HG03571 (cell line): ENCODE measurements around the gene CDK5R2.
"Not testable (repeated sequence)": the region's sequence is repeated elsewhere in the genome, so short reads cannot be mapped to it uniquely, and the experiment has no call there.

Experiments used
- ATAC-seq: cut with Tn5 transposase; IDR thresholded peaks from one replicate; pipeline ENCODE4 v1.9.1; 2021; ENCODE audit not compliant: unreplicated experiment

CDK5R2 gene

DNA sequence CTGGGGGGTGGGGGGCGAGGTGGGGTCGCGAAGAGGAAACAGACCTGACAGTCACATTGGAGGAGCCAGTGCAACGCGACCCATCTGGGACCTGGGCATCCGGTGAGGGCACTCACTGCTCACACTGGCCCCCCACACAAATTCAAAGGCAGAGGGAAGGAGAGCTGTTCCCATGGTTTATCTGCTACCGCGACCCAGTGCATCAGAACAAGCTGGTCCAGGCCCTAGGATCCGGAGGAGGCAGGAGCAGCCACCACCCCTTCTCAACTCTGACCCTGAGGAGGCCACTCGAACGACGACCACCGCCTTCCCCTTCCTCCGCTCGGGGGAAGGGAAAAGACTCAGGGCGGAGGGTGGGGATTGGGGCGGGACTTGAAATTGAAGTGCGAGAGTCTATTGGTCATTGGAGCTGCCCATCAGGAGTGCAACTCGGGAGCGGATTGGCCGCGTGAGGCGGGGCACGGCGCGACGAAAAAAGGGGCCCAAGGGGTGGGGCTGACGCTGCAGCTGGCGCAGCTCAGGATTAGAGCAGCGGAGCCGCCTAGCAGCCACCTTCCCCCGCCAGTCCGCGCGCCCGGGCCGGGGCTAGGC is at the start of gene CDK5R2:
Gene CDK5R2, plus strand, starts transcription at position 526 of the 591 bp plus-strand sequence. CDS start 155 bp downstream, outside the sequence.
- ATAC-seq: peak; percentile 91

DNA sequence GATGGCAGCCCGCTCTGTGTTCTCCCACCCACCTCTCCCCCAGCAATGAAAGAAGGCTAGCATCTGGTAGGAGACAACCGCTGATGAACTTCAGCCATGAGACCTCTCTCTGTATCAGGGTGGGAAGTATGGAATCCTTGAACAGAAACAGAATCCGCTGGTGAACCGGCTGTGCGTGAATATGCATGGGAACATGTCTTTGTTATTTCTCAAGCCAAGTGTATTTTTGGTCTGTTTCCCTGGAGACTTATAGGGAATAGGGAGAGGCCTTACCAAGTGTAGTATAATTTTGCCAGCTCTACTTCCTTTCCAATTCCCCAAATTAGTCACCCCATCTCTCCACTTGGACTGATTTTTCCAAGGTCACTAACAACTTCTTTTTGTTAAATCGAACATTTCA is 48.7 kb upstream of the CDK5R2 start:
- no peak for ATAC-seq

DNA sequence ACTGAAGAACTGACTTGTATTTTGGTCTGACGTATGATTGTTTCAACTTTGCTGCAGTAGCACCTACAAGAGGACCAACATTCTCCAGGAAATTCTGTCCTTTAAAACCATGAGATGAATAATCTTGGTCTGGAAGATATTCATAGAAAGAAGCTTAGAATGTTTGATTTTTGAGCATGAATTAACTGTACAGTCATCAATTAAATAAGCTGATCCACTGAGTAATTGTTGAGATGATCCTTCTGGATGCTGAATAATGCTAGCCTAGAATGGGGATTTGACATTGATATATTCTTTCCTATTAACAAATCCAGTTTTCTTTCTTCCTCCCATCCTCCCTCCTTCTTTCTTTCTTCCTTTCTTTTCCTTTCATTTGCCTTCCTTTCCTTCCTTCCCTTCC is 39.0 kb upstream of the CDK5R2 start:
- no peak for ATAC-seq

DNA sequence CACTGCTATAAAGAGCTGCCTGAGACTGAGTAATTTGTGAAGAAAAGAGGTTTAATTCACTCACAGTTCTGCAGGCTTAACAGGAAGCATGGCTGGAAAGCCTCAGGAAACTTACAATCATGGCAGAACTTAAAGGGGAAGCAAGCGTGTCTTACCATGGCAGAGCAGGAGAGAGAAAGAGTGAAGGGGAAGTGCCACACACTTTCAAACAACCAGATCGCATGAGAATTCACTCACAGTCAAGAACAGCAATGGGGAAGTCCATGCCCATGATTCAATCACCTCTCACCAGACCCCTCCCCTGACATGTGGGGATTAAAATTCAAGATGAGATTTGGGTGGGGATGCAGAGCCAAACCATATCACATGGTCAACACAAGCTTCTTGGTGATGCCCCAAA is 34.7 kb upstream of the CDK5R2 start:
- no peak for ATAC-seq

DNA sequence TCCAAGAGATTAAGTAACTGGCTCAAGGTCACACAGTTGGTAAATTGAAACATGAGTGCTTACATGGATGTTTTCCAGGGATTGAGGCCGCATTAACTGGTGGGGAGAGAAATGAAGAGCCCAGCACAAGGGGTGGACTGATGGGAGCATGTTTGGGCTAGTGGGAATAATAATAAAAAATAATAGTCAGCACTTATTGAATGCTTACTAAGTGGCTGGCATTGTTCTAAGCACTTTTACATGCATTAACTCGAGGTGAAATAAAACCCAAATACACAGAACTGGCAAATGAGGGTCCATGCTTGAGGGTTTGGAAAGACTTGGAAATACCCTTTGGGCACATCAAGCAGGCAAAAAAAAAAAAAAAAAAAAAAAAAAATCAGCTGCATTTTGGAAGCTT is 34.0 kb upstream of the CDK5R2 start:
- ATAC-seq: no peak

DNA sequence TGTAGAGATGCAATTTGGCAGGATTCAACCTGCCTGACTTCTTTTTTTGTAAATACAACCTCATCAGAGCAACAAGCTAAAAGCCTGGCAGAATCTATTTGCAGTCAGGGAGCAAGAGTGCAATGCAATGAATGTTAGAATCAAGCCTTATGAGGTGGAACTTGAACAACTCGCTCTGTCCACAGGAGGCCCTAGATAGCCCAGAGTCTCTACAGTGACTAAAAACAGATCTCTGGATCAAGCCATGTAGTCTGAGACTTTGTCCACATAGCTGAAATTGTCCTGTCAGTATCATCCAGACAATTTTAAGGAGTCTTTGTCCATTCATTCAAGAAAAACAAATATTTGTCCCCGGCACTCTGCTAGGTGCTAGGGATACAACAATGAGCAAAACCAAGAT is 32.0 kb upstream of the CDK5R2 start:
- ATAC-seq: no peak

DNA sequence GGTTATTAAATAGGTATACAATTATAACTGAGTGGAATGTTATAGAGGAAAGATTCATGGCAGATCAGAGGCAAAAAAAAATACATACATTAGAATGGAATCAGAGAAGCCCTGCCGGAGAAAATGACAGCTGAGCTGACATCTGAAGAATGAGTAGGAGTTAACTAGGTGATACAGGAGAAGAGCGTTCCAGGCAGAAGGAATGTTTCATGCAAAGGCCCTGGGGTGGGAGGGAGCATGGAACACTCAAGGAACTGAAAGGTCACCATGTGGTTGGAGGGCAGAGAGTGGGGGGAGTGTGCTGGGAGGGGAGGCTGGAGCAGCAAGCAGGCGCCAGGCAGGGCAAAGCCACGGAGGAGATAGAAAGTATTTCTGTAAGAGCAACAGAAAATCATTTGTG is 31.6 kb upstream of the CDK5R2 start:
- ATAC-seq: no peak

DNA sequence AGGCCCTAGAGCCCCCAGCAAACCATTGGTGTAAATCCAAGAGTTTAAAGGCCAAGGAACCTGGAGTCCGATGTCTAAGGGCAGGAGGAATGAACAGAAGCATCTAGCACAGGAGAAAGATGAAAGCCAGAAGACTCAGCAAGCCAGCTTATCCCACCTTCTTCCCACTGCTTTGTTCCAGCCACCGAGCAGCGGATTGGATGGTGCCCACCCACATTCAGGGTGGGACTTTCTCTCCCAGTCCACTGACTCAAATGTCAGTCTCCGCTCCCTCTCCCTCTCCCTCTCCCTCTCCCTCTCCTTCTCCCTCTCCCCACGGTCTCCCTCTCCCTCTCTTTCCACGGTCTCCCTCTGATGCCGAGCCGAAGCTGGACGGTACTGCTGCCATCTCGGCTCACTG is 29.0 kb upstream of the CDK5R2 start:
- ATAC-seq: not testable (repeated sequence)

DNA sequence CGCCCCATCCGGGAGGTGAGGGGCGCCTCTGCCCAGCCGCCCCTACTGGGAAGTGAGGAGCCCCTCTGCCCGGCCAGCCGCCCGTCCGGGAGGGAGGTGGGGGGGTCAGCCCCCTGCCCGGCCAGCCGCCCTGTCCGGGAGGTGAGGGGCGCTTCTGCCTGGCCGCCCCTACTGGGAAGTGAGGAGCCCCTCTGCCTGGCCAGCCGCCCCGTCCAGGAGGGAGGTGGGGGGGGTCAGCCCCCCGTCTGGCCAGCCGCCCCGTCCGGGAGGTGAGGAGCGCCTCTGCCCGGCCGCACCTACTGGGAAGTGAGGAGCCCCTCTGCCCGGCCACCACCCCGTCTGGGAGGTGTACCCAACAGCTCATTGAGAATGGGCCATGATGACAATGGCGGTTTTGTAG is 27.7 kb upstream of the CDK5R2 start:
- not testable (repeated sequence) for ATAC-seq

DNA sequence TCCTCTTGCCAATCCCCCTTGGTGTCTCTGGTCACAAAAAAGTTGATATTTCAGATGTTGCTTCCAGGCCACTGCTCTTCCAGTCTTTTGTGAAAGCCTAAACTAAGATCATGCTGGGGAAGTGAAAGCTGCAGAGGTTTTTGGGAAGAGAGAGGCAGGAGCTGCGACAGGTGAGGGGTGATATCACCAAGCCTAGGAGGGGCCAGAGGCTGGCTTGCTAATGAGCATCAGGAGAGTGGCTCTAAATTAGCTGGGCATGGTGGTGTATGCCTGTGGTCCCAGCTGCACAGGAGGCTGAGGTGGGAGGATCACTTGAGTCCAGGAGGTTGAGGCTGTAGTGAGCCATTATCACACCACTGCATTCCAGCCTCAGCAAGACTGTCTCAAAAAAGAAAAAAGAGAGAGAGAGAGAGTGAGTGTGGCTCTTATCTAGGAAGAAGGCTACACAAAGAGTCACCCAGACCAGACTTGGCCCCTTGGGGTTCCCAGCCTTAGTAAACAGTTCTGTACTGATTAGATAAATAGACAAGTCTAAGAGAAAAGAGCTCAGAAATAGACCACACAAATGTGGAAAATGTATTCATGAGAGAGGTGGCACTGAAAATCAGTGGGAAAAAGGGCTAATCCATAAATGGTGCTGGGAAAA is 14.6 kb upstream of the CDK5R2 start:
- ATAC-seq: no peak

DNA sequence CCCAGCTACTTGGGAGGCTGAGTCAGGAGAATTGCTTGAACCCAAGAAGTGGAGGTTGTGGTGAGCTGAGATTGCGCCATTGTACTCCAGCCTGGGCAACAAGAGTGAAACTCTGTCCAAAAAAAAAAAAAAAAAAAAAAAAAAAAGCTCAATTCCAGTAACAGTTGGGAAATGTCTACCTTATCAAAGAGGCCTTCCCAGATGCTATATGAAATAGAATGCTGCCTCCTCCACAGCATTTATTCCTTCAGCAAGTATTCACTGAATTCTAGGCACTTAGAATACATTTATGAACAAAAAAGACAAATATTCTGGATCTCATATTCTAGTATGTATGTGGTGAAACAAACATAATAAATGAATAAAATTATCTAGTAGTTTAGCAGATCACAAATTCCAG is 12.8 kb upstream of the CDK5R2 start:
- ATAC-seq: no peak

DNA sequence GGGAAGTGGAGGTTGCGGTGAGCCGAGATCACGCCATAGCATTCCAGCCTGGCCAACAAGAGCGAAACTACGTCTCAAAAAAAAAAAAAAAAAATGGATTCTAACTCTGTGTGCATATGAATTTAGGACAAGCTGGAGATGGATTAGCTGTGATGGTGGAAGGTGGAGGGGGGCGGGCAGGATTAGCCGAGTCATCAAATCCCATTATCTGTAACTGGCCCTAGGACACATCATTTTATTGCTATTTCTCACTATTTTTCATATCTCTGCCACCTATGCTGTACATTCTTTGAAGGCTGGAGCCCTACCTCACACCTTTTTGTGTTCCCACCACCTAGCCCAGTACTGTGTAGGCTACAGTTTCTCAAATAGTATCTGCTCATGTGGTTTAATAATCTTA is 7.3 kb upstream of the CDK5R2 start:
- no peak for ATAC-seq

DNA sequence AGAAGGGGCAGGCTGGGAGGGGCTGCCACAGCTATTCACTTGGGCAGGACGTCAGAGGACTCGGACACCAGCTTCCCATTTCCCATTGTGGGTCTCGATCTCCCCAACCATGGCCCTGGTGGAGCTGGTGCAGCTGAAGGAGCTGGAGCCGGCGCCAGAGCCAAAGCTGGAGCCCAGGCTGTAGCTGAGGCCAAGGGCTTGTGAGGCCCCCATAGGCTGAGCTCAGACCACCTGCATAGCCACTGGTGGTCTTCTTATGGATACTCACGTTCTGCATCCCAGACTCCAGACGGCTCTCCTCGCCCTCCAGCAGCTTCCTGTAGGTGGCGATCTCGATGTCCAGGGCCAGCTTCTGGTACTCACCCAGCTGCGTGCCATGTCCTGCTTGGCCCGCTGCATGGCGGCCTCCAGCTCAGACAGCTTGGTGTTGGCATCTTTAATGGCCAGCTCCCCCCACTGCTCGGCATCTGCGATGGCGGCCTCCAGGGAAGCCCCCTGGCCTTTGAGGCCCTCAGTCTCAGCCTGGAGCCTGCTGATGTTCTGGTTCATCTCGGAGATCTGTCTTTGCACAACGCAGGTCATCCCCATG is 6.0 kb upstream of the CDK5R2 start:
- ATAC-seq: no peak

DNA sequence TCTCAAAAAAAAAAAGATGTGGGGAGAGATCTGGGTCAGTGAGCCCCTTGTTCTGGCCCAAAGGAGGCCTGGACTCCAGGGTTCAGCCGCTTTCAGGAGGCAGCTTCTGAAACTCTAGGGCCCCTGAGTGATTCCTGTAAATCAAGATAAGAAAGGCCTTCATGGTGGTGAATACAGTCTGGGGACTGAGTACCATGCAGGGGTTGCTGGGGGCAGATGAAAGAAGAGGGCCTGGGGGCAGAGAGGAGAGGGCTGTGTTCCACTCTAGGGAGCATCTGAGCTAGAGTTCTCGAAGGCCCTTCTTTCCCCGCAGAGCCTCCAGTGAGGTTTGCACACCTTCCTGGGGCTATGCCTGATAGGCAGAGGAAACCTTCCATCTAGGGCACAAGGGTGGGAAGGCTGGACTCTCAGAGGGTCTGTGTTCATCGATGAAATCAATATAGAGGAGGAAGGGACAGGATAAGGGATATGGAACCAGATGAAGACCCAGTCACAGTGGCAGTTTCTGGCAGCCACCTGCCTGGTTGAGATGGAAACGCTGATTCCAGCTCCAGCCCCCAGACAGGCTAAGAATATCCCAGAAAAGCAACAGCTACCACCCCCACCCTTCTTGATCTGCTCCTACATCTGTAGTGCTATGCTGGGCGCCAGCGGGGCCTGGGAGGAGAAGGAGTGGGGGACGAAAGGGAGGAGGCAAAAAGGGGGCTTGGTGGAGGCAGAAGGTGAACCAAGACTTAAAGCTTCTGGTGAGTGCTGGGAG is 4.7 kb upstream of the CDK5R2 start:
- ATAC-seq: no peak

DNA sequence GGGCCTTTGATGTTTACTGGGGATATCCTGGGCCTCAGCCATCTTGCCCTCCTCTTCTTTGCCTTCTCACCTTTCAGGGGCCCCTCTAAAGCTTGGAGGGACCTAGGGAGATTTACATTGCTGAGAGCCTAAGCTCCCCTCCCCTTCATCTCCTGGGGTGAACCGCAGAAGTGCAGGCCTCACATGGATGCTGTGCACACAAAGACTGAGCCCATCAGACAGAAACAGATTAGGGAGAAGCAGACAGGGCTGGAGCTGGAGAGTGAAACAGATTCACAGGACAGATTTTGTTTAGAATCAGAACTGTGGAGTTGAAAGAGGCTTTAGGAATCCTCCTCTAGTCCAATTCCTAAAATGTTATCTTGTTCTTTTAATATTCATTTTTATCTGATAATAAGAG is 3.4 kb upstream of the CDK5R2 start:
- no peak for ATAC-seq

DNA sequence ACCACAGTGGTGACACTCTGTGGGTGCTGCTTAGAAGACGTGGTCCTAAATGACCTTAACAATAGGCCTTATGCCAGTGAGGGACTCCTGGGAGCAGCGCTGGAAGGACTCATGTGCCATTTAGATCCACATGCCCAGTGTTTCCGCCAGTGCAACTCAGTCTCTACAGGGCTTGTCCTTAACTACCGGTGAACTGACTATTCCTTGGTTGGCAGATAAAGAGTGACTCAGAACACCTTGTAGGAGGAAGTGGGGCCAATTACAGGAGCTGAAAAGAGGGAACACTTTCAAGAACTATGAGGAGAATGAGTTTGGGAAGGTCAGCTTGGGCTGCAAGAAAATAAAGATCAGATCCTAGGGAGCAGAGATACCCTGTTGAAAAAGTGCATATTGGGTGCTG is 1.8 kb upstream of the CDK5R2 start:
- no peak for ATAC-seq

DNA sequence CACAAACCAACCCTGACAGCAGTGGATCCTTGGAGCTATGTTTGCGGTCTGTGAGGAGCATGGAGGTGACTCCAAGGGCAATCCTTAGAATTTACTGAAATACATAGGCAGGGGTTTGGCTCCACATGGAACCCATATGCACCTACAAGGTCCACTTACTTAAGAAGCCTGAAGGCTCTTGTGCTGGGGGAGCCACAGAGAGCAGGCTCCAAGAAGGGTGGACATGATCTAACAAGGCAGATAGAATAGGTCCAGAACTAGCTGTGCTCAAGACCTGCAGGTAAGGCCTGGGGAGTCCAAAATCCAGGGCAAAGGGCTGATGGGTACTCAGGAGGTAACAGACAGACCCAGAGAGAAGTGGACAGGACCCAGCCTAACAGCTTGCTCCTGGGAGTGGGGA is 1.2 kb upstream of the CDK5R2 start:
- ATAC-seq: no peak

DNA sequence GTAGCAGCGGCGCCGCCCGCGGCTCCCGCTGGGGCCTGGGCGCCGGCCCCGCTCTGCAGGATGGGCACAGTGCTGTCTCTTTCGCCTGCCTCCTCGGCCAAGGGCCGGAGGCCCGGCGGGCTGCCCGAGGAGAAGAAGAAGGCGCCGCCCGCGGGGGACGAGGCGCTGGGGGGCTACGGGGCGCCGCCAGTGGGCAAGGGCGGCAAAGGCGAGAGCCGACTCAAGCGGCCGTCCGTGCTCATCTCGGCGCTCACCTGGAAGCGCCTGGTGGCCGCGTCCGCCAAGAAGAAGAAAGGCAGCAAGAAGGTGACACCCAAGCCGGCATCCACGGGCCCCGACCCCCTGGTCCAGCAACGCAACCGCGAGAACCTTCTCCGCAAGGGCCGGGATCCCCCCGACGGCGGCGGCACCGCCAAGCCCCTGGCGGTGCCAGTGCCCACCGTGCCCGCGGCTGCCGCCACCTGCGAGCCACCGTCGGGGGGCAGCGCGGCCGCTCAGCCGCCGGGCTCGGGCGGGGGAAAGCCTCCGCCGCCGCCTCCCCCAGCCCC is 369 bp downstream of the CDK5R2 start:
- ATAC-seq: no peak

DNA sequence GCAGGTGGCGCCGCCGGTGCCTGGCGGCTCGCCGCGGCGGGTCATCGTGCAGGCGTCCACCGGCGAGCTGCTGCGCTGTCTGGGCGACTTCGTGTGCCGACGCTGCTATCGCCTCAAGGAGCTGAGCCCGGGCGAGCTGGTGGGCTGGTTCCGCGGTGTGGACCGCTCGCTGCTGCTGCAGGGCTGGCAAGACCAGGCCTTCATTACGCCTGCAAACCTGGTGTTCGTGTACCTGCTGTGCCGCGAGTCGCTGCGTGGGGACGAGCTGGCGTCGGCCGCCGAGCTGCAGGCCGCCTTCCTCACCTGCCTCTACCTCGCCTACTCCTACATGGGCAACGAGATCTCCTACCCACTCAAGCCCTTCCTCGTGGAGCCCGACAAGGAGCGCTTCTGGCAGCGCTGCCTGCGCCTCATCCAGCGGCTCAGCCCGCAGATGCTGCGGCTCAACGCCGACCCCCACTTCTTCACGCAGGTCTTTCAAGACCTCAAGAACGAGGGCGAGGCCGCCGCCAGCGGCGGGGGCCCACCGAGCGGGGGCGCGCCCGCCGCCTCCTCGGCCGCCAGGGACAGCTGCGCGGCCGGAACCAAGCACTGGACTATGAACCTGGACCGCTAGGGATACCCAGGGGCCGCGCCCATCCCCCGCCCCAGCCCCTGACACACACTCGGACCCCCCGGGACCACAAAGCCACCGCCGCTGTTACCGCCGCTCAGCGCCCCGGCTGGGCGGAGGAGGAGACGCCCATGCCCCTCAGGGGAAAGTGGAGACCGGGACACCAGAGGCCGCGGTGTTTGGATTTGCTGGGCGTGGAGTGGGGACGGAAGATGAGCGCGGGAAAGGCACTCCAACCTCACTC is 1.1 kb downstream of the CDK5R2 start:
- no peak for ATAC-seq

DNA sequence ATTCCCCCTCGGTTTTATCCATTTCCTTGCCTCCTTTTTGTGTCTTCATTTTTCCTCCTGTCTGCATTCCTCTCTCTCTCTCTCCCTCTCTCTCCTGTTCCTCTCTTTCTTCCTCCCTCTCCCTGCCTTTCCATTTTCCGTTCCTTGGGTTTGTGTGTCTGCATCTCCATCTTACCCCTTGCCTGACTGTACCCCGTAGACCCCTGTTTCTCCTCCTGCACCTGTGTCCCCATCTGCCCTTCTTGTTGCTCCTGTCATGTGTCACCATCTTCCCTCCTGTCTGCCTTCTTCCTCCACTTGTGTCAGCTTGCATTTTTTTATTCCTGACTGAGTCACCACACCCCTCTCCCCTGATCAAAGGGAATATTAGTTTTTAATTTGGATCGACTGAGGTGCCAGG is 1.8 kb downstream of the CDK5R2 start:
- no peak for ATAC-seq
